ENCODE data around the gene PDC.

GRCh38 chr1:186413319-186413718 lies 47.6 kb downstream of the PDC start:
- no peak for TF ChIP-seq CTCF (optimal IDR thresholded peaks at IDR 0.05 in 1 of 3, IDR thresholded peaks at IDR 0.05 in 1 of 3, conservative IDR thresholded peaks at IDR 0.05 in 1 of 3; ENCODE audit: extremely low read depth in 1 of 3, insufficient read depth in 2 of 3, low read length in 3 of 3)
- TF ChIP-seq EZH2 (IDR thresholded peaks at IDR 0.05; ENCODE audit: low read length): no peak

Measured in keratinocyte (primary cell).